Thyroid gland (tissue), 4 donors: ENCODE results near the gene GPC6.

Experiments used
- CTCF ChIP-seq, 6 experiments: fragments of 200-600 bp in 3 of 6; fragments of 450-650 bp in 3 of 6; sonication (generic) in 3 of 6; IDR thresholded peaks; one replicate each; pipeline ENCODE4 v1.5.1; 2016 to 2019; ENCODE audit warnings: antibody characterized with exemption in 6 of 6, mild to moderate bottlenecking in 2 of 6, inconsistent platforms in 1 of 6, moderate library complexity in 1 of 6
- POLR2A ChIP-seq, 2 donors: fragments of 450-650 bp; IDR thresholded peaks; one replicate each; pipeline ENCODE4 v1.6.1; 2017; ENCODE audit warnings: antibody characterized with exemption in 2 of 2, mild to moderate bottlenecking in 2 of 2, moderate library complexity in 1 of 2

GRCh38 chr13:94362411-94362909 is 1135.9 kb downstream of the GPC6 start:
- TF ChIP-seq CTCF (IDR thresholded peaks at IDR 0.05) (peak; percentile 24 to 83 (median 72)), POLR2A (IDR thresholded peaks at IDR 0.05) (no peak)
